Activated CD4-positive, alpha-beta T cell treated with anti-CD3 and anti-CD28 coated beads, Interleukin-2, amount 10 ng/mL, durations not matched to agents 24 days and 14 days (primary cell): ENCODE results near the gene SPATA13. TPM values are rescaled to one million over a fixed set of nuclear protein-coding genes. Genes with fewer than 3 reads are reported as not detected.

Source experiments
- DNase-seq: peaks from one replicate; pipeline ENCODE4 v3.0.0; 2022
- H3K27ac Mint-ChIP-seq: one replicate; pipeline ENCODE4 v1.8.0; 2022; ENCODE audit warnings: mild to moderate bottlenecking, mixed read lengths
- H3K27me3 Mint-ChIP-seq: one replicate; pipeline ENCODE4 v1.8.0; 2022; ENCODE audit warnings: mixed read lengths
- H3K36me3 Mint-ChIP-seq: one replicate; pipeline ENCODE4 v1.8.0; 2022; ENCODE audit warnings: low read depth, mild to moderate bottlenecking, mixed read lengths
- H3K4me1 Mint-ChIP-seq: one replicate; pipeline ENCODE4 v1.8.0; 2021; ENCODE audit warnings: mixed read lengths
- H3K4me3 Mint-ChIP-seq: one replicate; pipeline ENCODE4 v1.8.0; 2022; ENCODE audit warnings: mild to moderate bottlenecking, moderate library complexity, mixed read lengths
- H3K9me3 Mint-ChIP-seq: one replicate; pipeline ENCODE4 v1.8.0; 2021; ENCODE audit warnings: mixed read lengths
- intact Hi-C: fragments of 100-400 bp; cut with micrococcal nuclease; formaldehyde crosslinking; loops from one replicate; pipeline ENCODE4 v1.15.1; 2023
- total RNA-seq: library from RNA; stranded (reverse); gene quantifications from 2 replicates; pipeline ENCODE4 v1.2.3, GENCODE V29; 2022

The SPATA13 gene
- total RNA-seq, 1 donor from 2014 or later = 43.6 TPM

- no peak overlapping the region for H3K4me3 Mint-ChIP-seq
- DNase-seq = no peak
- intact Hi-C loops = loop anchor here (5.0 kb wide), 2 partner anchors 135 to 265 kb away; no protein-coding TSS in a partner anchor
- H3K36me3 Mint-ChIP-seq = no peaks in the 10 kb centered on the region
- no peaks in the 10 kb centered on the region for H3K27me3 Mint-ChIP-seq
- no peak overlapping the region for H3K27ac Mint-ChIP-seq
- H3K4me1 Mint-ChIP-seq = peaks cover 40% of the 10 kb centered on the region
- H3K9me3 Mint-ChIP-seq = no peaks in the 10 kb centered on the region
These were observed 72.0 kb downstream of the SPATA13 start for GRCh38 chr13:24232474-24232873.

GRCh38 chr13:24233351-24233901 is 72.9 kb downstream of the SPATA13 start:
- H3K27ac Mint-ChIP-seq = peak overlapping the region; percentile 82
- H3K27me3 Mint-ChIP-seq = no peaks in the 10 kb centered on the region
- intact Hi-C loops = loop anchor here (1.0 to 5.0 kb wide), 4 partner anchors 41 to 279 kb away; partner anchors contain the start of gene PARP4
- peak overlapping the region; percentile 6 for H3K4me3 Mint-ChIP-seq
- H3K36me3 Mint-ChIP-seq = no peaks in the 10 kb centered on the region
- no peaks in the 10 kb centered on the region for H3K9me3 Mint-ChIP-seq
- no peak for DNase-seq
- H3K4me1 Mint-ChIP-seq = peaks cover 40% of the 10 kb centered on the region

- DNase-seq = no peak
- Mint-ChIP-seq H3K27ac (peak overlapping the region; percentile 68), H3K4me1 (peaks cover 41% of the 10 kb centered on the region), H3K36me3 (no peaks in the 10 kb centered on the region), H3K9me3 (no peaks in the 10 kb centered on the region), H3K4me3 (no peak overlapping the region), H3K27me3 (no peaks in the 10 kb centered on the region)
- intact Hi-C loops = loop anchor here (1.0 to 5.0 kb wide), 3 partner anchors 17 to 267 kb away; no protein-coding TSS in a partner anchor
These were observed 73.8 kb downstream of the SPATA13 start for GRCh38 chr13:24234200-24234915.

- intact Hi-C loops = no loop called here
- H3K4me1 Mint-ChIP-seq = peaks cover 21% of the 10 kb centered on the region
- H3K27ac Mint-ChIP-seq = no peak overlapping the region
- no peaks in the 10 kb centered on the region for H3K9me3 Mint-ChIP-seq
- H3K36me3 Mint-ChIP-seq = no peaks in the 10 kb centered on the region
- DNase-seq = no peak
- no peak overlapping the region for H3K4me3 Mint-ChIP-seq
- no peaks in the 10 kb centered on the region for H3K27me3 Mint-ChIP-seq
These were observed 76.8 kb downstream of the SPATA13 start for GRCh38 chr13:24237356-24237755.

GRCh38 chr13:24241336-24241735 is 80.8 kb downstream of the SPATA13 start:
- intact Hi-C loops = no loop called here
- no peak for DNase-seq
- Mint-ChIP-seq H3K27ac (no peak overlapping the region), H3K36me3 (no peaks in the 10 kb centered on the region), H3K4me1 (peaks cover 7% of the 10 kb centered on the region), H3K27me3 (no peaks in the 10 kb centered on the region), H3K9me3 (no peaks in the 10 kb centered on the region), H3K4me3 (no peak overlapping the region)

- Mint-ChIP-seq H3K27ac (no peak overlapping the region), H3K36me3 (no peaks in the 10 kb centered on the region), H3K9me3 (no peaks in the 10 kb centered on the region), H3K4me3 (no peak overlapping the region), H3K4me1 (peaks cover 10% of the 10 kb centered on the region), H3K27me3 (no peaks in the 10 kb centered on the region)
- DNase-seq = no peak
- intact Hi-C loops = no loop called here
These were observed 81.6 kb downstream of the SPATA13 start for GRCh38 chr13:24242100-24242499.

- Mint-ChIP-seq H3K4me1 (peaks cover 10% of the 10 kb centered on the region), H3K4me3 (no peak overlapping the region), H3K27ac (no peak overlapping the region), H3K36me3 (no peaks in the 10 kb centered on the region), H3K27me3 (no peaks in the 10 kb centered on the region), H3K9me3 (no peaks in the 10 kb centered on the region)
- no peak for DNase-seq
- intact Hi-C loops = no loop called here
These were observed 82.8 kb downstream of the SPATA13 start for GRCh38 chr13:24243302-24243701.

GRCh38 chr13:24244802-24245201 is 84.3 kb downstream of the SPATA13 start:
- Mint-ChIP-seq H3K27ac (no peak overlapping the region), H3K4me3 (no peak overlapping the region), H3K4me1 (peaks cover 9% of the 10 kb centered on the region), H3K36me3 (no peaks in the 10 kb centered on the region), H3K9me3 (no peaks in the 10 kb centered on the region), H3K27me3 (no peaks in the 10 kb centered on the region)
- intact Hi-C loops = no loop called here
- no peak for DNase-seq

- H3K27ac Mint-ChIP-seq = no peak overlapping the region
- intact Hi-C loops = no loop called here
- no peaks in the 10 kb centered on the region for H3K9me3 Mint-ChIP-seq
These were observed 86.5 kb downstream of the SPATA13 start for GRCh38 chr13:24247016-24247415.

GRCh38 chr13:24249624-24250023 is 89.1 kb downstream of the SPATA13 start:
- intact Hi-C loops = loop anchor here (5.0 kb wide), 1 partner anchor 263 kb away; the partner anchor contains the start of gene PARP4
- H3K27me3 Mint-ChIP-seq = no peaks in the 10 kb centered on the region
- no peaks in the 10 kb centered on the region for H3K9me3 Mint-ChIP-seq
- DNase-seq = peak; percentile 57
- H3K27ac Mint-ChIP-seq = peak overlapping the region; percentile 49
- peaks cover 20% of the 10 kb centered on the region for H3K36me3 Mint-ChIP-seq
- peaks cover 50% of the 10 kb centered on the region for H3K4me1 Mint-ChIP-seq
- H3K4me3 Mint-ChIP-seq = peak overlapping the region; percentile 24

More at GRCh38 chr13:24247016-24247415, 86.5 kb downstream of the SPATA13 start:
- Mint-ChIP-seq H3K36me3 (peaks cover 3% of the 10 kb centered on the region), H3K4me1 (peaks cover 27% of the 10 kb centered on the region), H3K27me3 (no peaks in the 10 kb centered on the region), H3K4me3 (no peak overlapping the region)
- no peak for DNase-seq

- intact Hi-C loops = loop anchor here (1.0 to 5.0 kb wide), 4 partner anchors 13 to 262 kb away; partner anchors contain the start of gene PARP4
- peak overlapping the region; percentile 81 for H3K4me3 Mint-ChIP-seq
- no peaks in the 10 kb centered on the region for H3K27me3 Mint-ChIP-seq
- peaks cover 28% of the 10 kb centered on the region for H3K36me3 Mint-ChIP-seq
- peaks cover 57% of the 10 kb centered on the region for H3K4me1 Mint-ChIP-seq
- peak overlapping the region; percentile 97 for H3K27ac Mint-ChIP-seq
- DNase-seq = no peak
- H3K9me3 Mint-ChIP-seq = no peaks in the 10 kb centered on the region
These were observed 90.0 kb downstream of the SPATA13 start for GRCh38 chr13:24250376-24251057.

- H3K9me3 Mint-ChIP-seq = no peaks in the 10 kb centered on the region
- no peaks in the 10 kb centered on the region for H3K27me3 Mint-ChIP-seq
- peak overlapping the region; percentile 97 for H3K27ac Mint-ChIP-seq
- intact Hi-C loops = loop anchor here (1.0 to 5.0 kb wide), 4 partner anchors 12 to 261 kb away; partner anchors contain the start of gene PARP4
- H3K36me3 Mint-ChIP-seq = peaks cover 33% of the 10 kb centered on the region
- peak; percentile 95 for DNase-seq
- peaks cover 56% of the 10 kb centered on the region for H3K4me1 Mint-ChIP-seq
- peak overlapping the region; percentile 81 for H3K4me3 Mint-ChIP-seq
These were observed 91.0 kb downstream of the SPATA13 start for GRCh38 chr13:24251525-24251924.

- H3K9me3 Mint-ChIP-seq = no peaks in the 10 kb centered on the region
- peak overlapping the region; percentile 81 for H3K4me3 Mint-ChIP-seq
- intact Hi-C loops = loop anchor here (5.0 kb wide), 1 partner anchor 260 kb away; the partner anchor contains the start of gene PARP4
- H3K27ac Mint-ChIP-seq = peak overlapping the region; percentile 97
- H3K4me1 Mint-ChIP-seq = peaks cover 60% of the 10 kb centered on the region
- no peaks in the 10 kb centered on the region for H3K27me3 Mint-ChIP-seq
- peaks cover 39% of the 10 kb centered on the region for H3K36me3 Mint-ChIP-seq
- DNase-seq = peak; percentile 74
These were observed 91.6 kb downstream of the SPATA13 start for GRCh38 chr13:24252136-24252535.
